PFSK-1 (cell line): ENCODE measurements around the gene WDR70.

Experiments used
- FOXP2 ChIP-seq: optimal IDR thresholded peaks from 2 replicates; pipeline ENCODE3; 2011; ENCODE audit warnings: borderline replicate concordance, control low read depth, inconsistent platforms; ENCODE audit not compliant: insufficient read depth; ENCODE audit errors: extremely low read length, extremely low read depth
- POLR2AphosphoS5 ChIP-seq: IDR thresholded peaks from 2 replicates; pipeline ENCODE4 v1.6.1; 2012; ENCODE audit warnings: low read depth, mild to moderate bottlenecking, control low read depth, low read length, moderate library complexity
- SIN3A ChIP-seq: IDR thresholded peaks from 2 replicates; pipeline ENCODE4 v1.6.1; 2012; ENCODE audit warnings: mild to moderate bottlenecking, low read length, moderate library complexity, borderline replicate concordance; ENCODE audit not compliant: insufficient read depth
- TAF1 ChIP-seq: IDR thresholded peaks from 2 replicates; pipeline ENCODE4 v1.6.1; 2012; ENCODE audit warnings: low read length, control low read depth, borderline replicate concordance; ENCODE audit not compliant: insufficient read depth
- TF ChIP-seq, protein P1 (sequence below), 2 experiments: IDR thresholded peaks; 2 replicates each; pipeline versions ENCODE4 v1.6.1 to v1.8.0; 2011 to 2012; ENCODE audit warnings: low read depth in 2 of 2, low read length in 2 of 2, control low read depth in 1 of 2, inconsistent platforms in 1 of 2, mild to moderate bottlenecking in 1 of 2, moderate library complexity in 1 of 2; ENCODE audit not compliant: insufficient read depth in 1 of 2

Gene WDR70

DNA sequence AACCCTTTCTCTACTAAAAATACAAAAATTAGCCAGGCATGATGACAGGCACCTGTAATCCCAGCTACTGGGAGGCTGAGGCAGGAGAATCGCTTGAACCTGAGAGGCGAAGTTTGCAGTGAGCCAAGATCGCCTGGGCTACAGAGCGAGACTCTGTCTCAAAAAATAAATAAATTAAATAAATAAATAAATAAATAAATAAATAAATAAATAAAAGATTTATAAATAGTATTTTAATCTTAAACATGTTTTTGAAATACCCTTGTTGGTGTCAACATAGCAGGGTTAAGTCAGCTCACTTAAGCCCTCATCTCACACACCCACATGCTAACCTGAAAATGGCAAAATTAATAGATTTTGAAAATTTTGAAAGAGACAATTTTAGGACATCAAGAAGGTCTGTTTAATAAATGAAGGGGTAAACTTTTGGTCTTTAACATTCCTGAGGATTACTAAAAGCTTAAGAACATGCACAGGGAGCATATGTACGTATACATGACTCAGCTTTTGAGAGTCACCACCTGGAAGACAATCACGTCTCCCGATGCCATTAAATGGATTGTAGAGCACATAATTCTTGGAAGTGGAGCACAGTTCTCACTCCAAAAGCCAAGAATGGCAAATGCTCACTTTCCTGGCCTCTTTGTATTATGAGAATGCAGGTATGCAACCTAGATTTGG is 258.2 kb downstream of the WDR70 start:
- no peak for TF ChIP-seq TAF1
- no peak for TF ChIP-seq SIN3A
- TF ChIP-seq, protein P1, sequence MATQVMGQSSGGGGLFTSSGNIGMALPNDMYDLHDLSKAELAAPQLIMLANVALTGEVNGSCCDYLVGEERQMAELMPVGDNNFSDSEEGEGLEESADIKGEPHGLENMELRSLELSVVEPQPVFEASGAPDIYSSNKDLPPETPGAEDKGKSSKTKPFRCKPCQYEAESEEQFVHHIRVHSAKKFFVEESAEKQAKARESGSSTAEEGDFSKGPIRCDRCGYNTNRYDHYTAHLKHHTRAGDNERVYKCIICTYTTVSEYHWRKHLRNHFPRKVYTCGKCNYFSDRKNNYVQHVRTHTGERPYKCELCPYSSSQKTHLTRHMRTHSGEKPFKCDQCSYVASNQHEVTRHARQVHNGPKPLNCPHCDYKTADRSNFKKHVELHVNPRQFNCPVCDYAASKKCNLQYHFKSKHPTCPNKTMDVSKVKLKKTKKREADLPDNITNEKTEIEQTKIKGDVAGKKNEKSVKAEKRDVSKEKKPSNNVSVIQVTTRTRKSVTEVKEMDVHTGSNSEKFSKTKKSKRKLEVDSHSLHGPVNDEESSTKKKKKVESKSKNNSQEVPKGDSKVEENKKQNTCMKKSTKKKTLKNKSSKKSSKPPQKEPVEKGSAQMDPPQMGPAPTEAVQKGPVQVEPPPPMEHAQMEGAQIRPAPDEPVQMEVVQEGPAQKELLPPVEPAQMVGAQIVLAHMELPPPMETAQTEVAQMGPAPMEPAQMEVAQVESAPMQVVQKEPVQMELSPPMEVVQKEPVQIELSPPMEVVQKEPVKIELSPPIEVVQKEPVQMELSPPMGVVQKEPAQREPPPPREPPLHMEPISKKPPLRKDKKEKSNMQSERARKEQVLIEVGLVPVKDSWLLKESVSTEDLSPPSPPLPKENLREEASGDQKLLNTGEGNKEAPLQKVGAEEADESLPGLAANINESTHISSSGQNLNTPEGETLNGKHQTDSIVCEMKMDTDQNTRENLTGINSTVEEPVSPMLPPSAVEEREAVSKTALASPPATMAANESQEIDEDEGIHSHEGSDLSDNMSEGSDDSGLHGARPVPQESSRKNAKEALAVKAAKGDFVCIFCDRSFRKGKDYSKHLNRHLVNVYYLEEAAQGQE (IDR thresholded peaks at IDR 0.05; ENCODE audit: insufficient read depth in 1 of 2, low read depth in 2 of 2, low read length in 2 of 2), result no peak
- no peak for TF ChIP-seq POLR2AphosphoS5
- TF ChIP-seq FOXP2, result no peak

DNA sequence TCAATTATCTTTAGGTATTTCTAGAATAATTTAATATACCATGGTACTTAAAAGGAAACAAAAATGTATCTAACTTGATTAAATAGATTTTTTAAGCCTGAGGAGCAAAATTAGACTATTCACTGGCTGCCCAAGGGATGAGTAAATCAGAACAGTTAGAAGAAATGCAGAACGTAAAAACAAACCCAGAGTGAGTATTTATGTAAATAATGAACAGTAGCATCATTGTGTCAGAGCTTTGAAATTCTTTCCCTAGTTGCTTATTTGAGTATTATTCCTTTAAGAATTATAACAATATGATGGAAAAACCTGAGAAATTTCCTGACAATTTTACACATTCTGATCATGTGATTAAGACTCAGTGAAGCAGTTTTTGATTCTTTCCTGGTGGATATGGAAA is 259.8 kb downstream of the WDR70 start:
- no peak for TF ChIP-seq FOXP2
- TF ChIP-seq, protein P1 (IDR thresholded peaks at IDR 0.05; ENCODE audit: insufficient read depth in 1 of 2, low read depth in 2 of 2, low read length in 2 of 2), result no peak

DNA sequence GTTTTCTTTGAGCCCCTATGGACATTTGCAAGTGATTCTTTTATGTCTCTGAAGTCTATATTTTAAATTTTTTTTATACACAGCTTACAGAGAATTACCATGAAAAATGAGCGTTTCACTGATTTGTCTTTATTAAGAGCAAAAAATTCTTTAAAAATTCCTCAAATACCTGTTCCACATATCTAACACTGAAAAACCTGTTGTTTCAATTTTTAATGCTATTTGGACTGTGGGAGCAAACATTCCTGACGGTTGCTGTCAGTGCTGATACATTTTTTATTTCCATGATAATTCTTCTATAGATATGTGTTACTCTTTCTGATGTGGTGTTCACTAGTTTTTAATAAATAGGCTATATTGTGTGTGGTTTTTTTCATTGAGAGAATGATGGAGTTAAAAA is 261.0 kb downstream of the WDR70 start:
- TF ChIP-seq SIN3A (no peak), FOXP2 (no peak), POLR2AphosphoS5 (no peak), TAF1 (no peak)
- TF ChIP-seq, protein P1 (IDR thresholded peaks at IDR 0.05; ENCODE audit: insufficient read depth in 1 of 2, low read depth in 2 of 2, low read length in 2 of 2), result no peak

DNA sequence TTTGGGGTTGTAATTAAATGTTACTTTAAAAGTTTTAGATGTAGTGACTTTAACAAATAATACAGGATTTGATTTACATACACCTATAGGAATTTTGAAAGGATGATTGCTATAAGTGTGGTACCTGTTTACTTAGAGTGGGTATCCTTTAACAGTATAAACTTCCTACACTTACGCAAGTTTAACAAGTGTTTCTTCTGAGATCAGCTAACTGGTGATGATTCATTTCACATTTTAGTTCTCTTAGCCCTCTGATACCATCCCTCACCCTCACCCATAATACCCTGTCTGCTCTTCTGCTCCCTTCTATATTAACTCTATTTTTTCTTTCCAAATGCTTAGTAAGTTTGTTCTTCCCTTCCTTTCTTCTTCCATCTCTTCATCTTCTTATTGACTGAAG is 262.8 kb downstream of the WDR70 start:
- TF ChIP-seq FOXP2 (no peak), TAF1 (no peak), SIN3A (no peak), POLR2AphosphoS5 (no peak)
- TF ChIP-seq, protein P1 (IDR thresholded peaks at IDR 0.05; ENCODE audit: insufficient read depth in 1 of 2, low read depth in 2 of 2, low read length in 2 of 2), result no peak

DNA sequence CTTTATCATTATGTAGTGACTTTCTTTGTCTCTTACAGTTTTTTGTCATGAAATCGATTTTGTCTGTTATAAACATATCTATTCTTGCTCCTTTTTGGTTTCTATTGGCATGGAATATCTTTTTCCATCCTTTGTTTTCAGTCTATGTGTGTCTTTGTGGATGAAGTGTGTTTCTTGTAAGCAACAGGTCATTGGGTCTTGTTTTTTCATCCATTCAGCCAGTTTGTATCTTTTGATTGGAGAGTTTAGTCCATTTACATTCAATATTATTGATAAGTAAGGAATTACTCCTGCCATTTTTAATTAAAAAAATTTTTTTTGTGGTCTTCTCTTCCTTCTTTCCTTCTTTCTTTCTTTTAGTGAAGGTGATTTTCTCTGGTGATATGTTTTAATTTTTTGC is 266.6 kb downstream of the WDR70 start:
- TF ChIP-seq POLR2AphosphoS5 (no peak), FOXP2 (no peak), SIN3A (no peak), TAF1 (no peak)
- TF ChIP-seq, protein P1 (IDR thresholded peaks at IDR 0.05; ENCODE audit: insufficient read depth in 1 of 2, low read depth in 2 of 2, low read length in 2 of 2), result no peak
